ENCODE results near the gene FALEC. TPM values are rescaled to one million over a fixed set of nuclear protein-coding genes. Genes with fewer than 3 reads are reported as not detected.

The FALEC gene
- total RNA-seq, 1 experiment from 2014 or later = 1.0 TPM

- H3K9me3 ChIP-seq (ENCODE audit: control insufficient read depth, insufficient read depth, low read depth, low read length) = no peaks in the 10 kb centered on the region
- CTCF ChIA-PET = no interaction called here
- H3K27ac ChIP-seq (ENCODE audit: low read length) = peak overlapping the region; percentile 64
- no TSS peak for BruUV-seq (replicated peaks)
- POLR2A ChIA-PET = interaction anchor here (0.8 to 1.1 kb wide), 2 partner anchors 12 to 38 kb away, joined by 3 to 4 read pairs; no protein-coding TSS in a partner anchor
- ATAC-seq (no peak), DNase-seq (ENCODE audit: low read depth, low spot score) (no peak)
- H3K36me3 ChIP-seq (ENCODE audit: control insufficient read depth, insufficient read depth, low read length) = peaks cover 53% of the 10 kb centered on the region
- H3K4me3 ChIP-seq (ENCODE audit: low read depth in 2 of 2, low read length in 2 of 2) = peak overlapping the region; percentile 99 to 100
- H3K27me3 ChIP-seq (ENCODE audit: control insufficient read depth, insufficient read depth, low read length) = no peaks in the 10 kb centered on the region
- intact Hi-C loops (cut with micrococcal nuclease; ENCODE audit: unreplicated experiment) (loop anchor here (5.0 kb wide), 1 partner anchor 37 kb away; no protein-coding TSS in a partner anchor), in situ Hi-C loops (cut with HindIII; ENCODE audit: low pct_unique_long_range_greater_than_20kb, low sequenced_read_pairs) (no loop called here)
- TF ChIP-seq, protein P1, sequence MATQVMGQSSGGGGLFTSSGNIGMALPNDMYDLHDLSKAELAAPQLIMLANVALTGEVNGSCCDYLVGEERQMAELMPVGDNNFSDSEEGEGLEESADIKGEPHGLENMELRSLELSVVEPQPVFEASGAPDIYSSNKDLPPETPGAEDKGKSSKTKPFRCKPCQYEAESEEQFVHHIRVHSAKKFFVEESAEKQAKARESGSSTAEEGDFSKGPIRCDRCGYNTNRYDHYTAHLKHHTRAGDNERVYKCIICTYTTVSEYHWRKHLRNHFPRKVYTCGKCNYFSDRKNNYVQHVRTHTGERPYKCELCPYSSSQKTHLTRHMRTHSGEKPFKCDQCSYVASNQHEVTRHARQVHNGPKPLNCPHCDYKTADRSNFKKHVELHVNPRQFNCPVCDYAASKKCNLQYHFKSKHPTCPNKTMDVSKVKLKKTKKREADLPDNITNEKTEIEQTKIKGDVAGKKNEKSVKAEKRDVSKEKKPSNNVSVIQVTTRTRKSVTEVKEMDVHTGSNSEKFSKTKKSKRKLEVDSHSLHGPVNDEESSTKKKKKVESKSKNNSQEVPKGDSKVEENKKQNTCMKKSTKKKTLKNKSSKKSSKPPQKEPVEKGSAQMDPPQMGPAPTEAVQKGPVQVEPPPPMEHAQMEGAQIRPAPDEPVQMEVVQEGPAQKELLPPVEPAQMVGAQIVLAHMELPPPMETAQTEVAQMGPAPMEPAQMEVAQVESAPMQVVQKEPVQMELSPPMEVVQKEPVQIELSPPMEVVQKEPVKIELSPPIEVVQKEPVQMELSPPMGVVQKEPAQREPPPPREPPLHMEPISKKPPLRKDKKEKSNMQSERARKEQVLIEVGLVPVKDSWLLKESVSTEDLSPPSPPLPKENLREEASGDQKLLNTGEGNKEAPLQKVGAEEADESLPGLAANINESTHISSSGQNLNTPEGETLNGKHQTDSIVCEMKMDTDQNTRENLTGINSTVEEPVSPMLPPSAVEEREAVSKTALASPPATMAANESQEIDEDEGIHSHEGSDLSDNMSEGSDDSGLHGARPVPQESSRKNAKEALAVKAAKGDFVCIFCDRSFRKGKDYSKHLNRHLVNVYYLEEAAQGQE (IDR thresholded peaks at IDR 0.05; ENCODE audit: insufficient read depth in 1 of 2, low read depth in 2 of 2, low read length in 1 of 2) = no peak
- TF ChIP-seq POLR2AphosphoS5 (IDR thresholded peaks at IDR 0.05; ENCODE audit: low read depth, low read length) (no peak), TCF7L2 (IDR thresholded peaks at IDR 0.05; ENCODE audit: low read depth, low read length) (no peak), SIN3A (IDR thresholded peaks at IDR 0.05; ENCODE audit: borderline replicate concordance, insufficient read depth, low read depth, low read length) (no peak), CTCF (IDR thresholded peaks at IDR 0.05) (no peak)
- H3K4me1 ChIP-seq (ENCODE audit: control insufficient read depth, insufficient read depth, low read length) = peaks cover 38% of the 10 kb centered on the region
Measured at GRCh38 chr1:150575518-150576366, 60.2 kb downstream of the FALEC start.

DNA sequence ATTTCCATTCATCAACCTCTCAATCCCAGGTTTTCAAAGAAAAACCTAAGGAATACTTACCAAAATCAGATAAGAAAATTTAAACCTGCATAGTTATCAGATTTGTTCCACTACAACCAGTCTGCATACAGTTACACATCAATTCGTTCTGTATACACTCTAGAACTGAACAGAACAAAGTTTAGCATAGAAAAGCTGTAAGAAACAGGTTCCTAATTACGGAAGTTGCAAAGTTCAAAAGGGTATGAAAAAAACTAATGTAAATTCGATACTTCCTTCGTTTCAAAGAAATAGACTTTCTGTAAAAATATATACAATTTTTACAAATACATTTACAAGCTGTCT lies 60.8 kb downstream of the FALEC start:
- DNase-seq (ENCODE audit: low read depth, low spot score) (no peak), ATAC-seq (no peak)
- H3K27me3 ChIP-seq (ENCODE audit: control insufficient read depth, insufficient read depth, low read length) = no peaks in the 10 kb centered on the region
- intact Hi-C loops (cut with micrococcal nuclease; ENCODE audit: unreplicated experiment) (loop anchor here (5.0 kb wide), 1 partner anchor 36 kb away; no protein-coding TSS in a partner anchor), in situ Hi-C loops (cut with HindIII; ENCODE audit: low pct_unique_long_range_greater_than_20kb, low sequenced_read_pairs) (no loop called here)
- peak overlapping the region; percentile 99 to 100; a peak in 3 of 4 replicates for H3K4me3 ChIP-seq (ENCODE audit: low read depth in 2 of 2, low read length in 2 of 2)
- ChIA-PET POLR2A (interaction anchor here (0.6 kb wide), 1 partner anchor 14 kb away, joined by 3 read pairs; no protein-coding TSS in a partner anchor), CTCF (no interaction called here)
- no TSS peak for BruUV-seq (replicated peaks)
- H3K9me3 ChIP-seq (ENCODE audit: control insufficient read depth, insufficient read depth, low read depth, low read length) = no peaks in the 10 kb centered on the region
- peaks cover 53% of the 10 kb centered on the region for H3K36me3 ChIP-seq (ENCODE audit: control insufficient read depth, insufficient read depth, low read length)
- peak overlapping the region; percentile 95; the same call in 1 of the 2 replicates for H3K27ac ChIP-seq (ENCODE audit: low read length)
- TF ChIP-seq CTCF (IDR thresholded peaks at IDR 0.05) (no peak), TCF7L2 (IDR thresholded peaks at IDR 0.05; ENCODE audit: low read depth, low read length) (no peak), POLR2AphosphoS5 (IDR thresholded peaks at IDR 0.05; ENCODE audit: low read depth, low read length) (no peak; the same call in 1 of the 2 replicates), SIN3A (IDR thresholded peaks at IDR 0.05; ENCODE audit: borderline replicate concordance, insufficient read depth, low read depth, low read length) (no peak)
- TF ChIP-seq, protein P1 (IDR thresholded peaks at IDR 0.05; ENCODE audit: insufficient read depth in 1 of 2, low read depth in 2 of 2, low read length in 1 of 2) = no peak
- H3K4me1 ChIP-seq (ENCODE audit: control insufficient read depth, insufficient read depth, low read length) = peaks cover 35% of the 10 kb centered on the region
